H7 (cell line): ENCODE results near the gene SORCS2. TPM values are rescaled to one million over a fixed set of nuclear protein-coding genes. Genes with fewer than 3 reads are reported as not detected.

Experiments used
- DNase-seq: peaks from one replicate; pipeline ENCODE4 v3.0.0; 2012
- H3K27me3 ChIP-seq: 2 replicates; pipeline ENCODE4 v1.6.0; 2011; ENCODE audit warnings: mild to moderate bottlenecking, low read length; ENCODE audit not compliant: control insufficient read depth, insufficient read depth
- H3K36me3 ChIP-seq: replicated peaks from 2 replicates; pipeline ENCODE4 v1.5.1; 2011; ENCODE audit warnings: low read length; ENCODE audit not compliant: control insufficient read depth, insufficient read depth
- H3K4me3 ChIP-seq: 2 replicates; pipeline ENCODE4 v1.5.1; 2011; ENCODE audit warnings: low read depth, mild to moderate bottlenecking, control low read depth, low read length, moderate library complexity; ENCODE audit not compliant: insufficient read depth
- total RNA-seq: library from RNA; depleted of rRNA; stranded (reverse); fragments of >200 nt; shearing (Covaris generic); gene quantifications from 2 replicates; pipeline ENCODE4 v1.2.3, GENCODE V29; 2014

SORCS2 gene
- total RNA-seq, 1 experiment from 2014 or later: 2.0 TPM

DNA sequence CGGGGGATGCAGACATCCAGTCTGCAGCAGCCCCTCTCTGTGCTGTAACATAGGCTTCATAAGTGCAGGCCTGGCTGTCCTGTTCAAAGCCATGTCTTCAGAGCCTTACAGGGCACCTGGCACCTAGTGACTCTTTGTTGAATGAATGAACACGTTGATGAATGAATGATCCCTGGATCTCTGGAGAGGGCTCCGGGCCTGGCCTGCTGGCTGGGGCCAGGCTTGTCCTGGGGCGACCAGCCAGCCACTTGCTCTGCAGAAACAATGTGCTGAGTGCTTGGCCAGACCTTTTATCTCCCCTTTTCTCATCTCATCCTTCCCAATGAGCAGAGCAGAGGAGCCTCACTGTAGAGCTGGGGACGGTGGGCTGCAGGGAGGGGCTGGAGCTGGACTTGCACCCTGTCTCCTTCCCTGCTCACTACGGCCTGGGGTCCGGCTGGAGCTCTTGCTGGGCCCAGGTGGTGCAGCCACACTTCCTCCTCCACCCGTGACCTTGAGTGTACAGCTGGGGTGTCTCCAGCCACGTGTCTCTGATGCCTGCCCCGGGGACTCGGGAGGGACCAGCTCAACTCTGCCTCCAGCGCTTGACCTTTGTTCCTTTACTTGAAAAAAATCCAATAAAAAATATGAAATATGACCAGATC, 164.5 kb downstream of the SORCS2 start:
- Histone ChIP-seq H3K36me3 (no peaks in the 10 kb centered on the region), H3K27me3 (no peaks in the 10 kb centered on the region), H3K4me3 (no peak overlapping the region)
- no peak for DNase-seq

- no peak overlapping the region for H3K4me3 ChIP-seq
- H3K27me3 ChIP-seq: no peaks in the 10 kb centered on the region
- H3K36me3 ChIP-seq: no peaks in the 10 kb centered on the region
- no peak for DNase-seq
Observed at GRCh38 chr4:7357323-7357722, 165.0 kb downstream of the SORCS2 start.

- Histone ChIP-seq H3K27me3 (no peaks in the 10 kb centered on the region), H3K4me3 (no peak overlapping the region), H3K36me3 (no peaks in the 10 kb centered on the region)
- DNase-seq: no peak
Observed at GRCh38 chr4:7358100-7358735, 165.9 kb downstream of the SORCS2 start.

- Histone ChIP-seq H3K36me3 (no peaks in the 10 kb centered on the region), H3K4me3 (no peak overlapping the region), H3K27me3 (no peaks in the 10 kb centered on the region)
- DNase-seq: no peak
Observed at GRCh38 chr4:7359400-7360062, 167.2 kb downstream of the SORCS2 start.

GRCh38 chr4:7360806-7361205, 168.5 kb downstream of the SORCS2 start:
- Histone ChIP-seq H3K36me3 (no peaks in the 10 kb centered on the region), H3K27me3 (no peaks in the 10 kb centered on the region), H3K4me3 (no peak overlapping the region)
- DNase-seq: no peak

DNA sequence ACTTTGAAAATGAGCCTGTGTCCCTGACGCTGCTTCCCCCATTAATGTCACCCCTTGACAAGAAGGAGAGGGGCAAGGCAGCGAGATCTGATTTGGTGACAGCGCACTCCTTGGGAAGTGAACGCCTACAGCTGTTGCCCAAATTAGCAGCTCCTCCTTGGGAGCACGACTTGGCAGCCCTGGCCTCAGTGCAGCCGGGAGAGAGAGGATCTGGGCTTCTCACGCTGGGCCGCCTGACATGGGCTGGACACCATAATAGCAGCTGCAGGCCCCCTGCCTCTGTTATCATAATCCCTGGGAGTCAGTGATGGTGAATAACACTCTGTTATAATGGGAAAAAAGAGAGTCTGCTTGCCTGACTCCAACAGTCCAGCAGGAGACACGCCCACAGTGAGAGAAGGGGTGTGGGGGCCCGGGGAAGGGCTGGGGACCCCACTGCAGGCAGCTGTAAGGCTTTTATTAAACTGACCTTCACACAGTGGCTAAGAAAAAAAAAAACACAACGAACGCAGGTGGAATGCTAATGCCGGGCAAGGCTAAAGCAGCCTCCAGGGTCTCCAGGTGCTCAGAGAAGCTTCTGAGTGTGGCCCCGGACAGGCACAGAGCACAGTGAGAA, 169.1 kb downstream of the SORCS2 start:
- no peak for DNase-seq
- no peaks in the 10 kb centered on the region for H3K27me3 ChIP-seq
- no peaks in the 10 kb centered on the region for H3K36me3 ChIP-seq
- H3K4me3 ChIP-seq: no peak overlapping the region

GRCh38 chr4:7362341-7362740, 170.0 kb downstream of the SORCS2 start:
- Histone ChIP-seq H3K4me3 (no peak overlapping the region), H3K36me3 (no peaks in the 10 kb centered on the region), H3K27me3 (no peaks in the 10 kb centered on the region)
- no peak for DNase-seq

- H3K36me3 ChIP-seq: no peaks in the 10 kb centered on the region
- DNase-seq: no peak
- no peaks in the 10 kb centered on the region for H3K27me3 ChIP-seq
- no peak overlapping the region for H3K4me3 ChIP-seq
Observed at GRCh38 chr4:7362862-7363430, 170.6 kb downstream of the SORCS2 start.

- H3K36me3 ChIP-seq: no peaks in the 10 kb centered on the region
- DNase-seq: no peak
- no peak overlapping the region for H3K4me3 ChIP-seq
- H3K27me3 ChIP-seq: no peaks in the 10 kb centered on the region
Observed at GRCh38 chr4:7364979-7365378, 172.6 kb downstream of the SORCS2 start.

- Histone ChIP-seq H3K27me3 (no peaks in the 10 kb centered on the region), H3K36me3 (no peaks in the 10 kb centered on the region), H3K4me3 (no peak overlapping the region)
- no peak for DNase-seq
Observed at GRCh38 chr4:7365462-7366179, 173.3 kb downstream of the SORCS2 start.

DNA sequence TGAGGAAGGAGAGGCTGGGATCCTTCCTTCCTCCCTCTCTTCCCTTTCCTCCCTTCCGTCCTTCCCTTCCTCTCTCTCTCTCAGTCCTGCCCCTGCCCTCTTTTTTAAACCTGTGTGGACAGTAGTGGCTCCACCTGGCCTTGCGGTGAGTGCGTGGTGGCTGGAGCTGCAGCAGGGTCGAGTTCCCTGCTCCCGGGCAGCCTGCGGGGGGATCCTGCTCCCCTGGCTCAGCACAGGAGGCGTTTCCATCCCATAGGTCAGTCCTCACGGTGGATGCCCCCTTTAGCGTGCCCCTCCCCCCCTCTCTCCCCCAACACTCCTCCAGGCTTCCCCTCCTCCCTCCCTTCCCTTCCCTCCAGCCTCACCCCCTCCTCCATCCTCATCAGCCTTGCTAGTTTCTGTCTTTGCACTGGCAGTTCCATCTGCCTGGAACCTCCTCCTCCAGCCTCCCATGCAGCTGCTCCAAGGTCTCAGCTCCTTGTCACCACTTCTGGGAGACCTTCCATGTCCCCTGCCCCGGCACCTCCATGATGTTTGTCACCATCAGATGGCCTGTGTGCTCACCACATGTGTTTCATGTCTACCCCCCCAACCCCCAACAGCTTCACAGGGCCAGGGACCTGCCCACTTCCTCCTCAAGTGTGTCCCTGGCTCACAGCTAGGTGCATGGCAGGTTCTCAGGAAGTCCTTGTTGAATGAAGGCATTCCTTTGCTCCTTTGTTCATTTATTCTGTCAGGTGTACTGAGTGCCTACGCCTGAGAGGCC, 174.0 kb downstream of the SORCS2 start:
- H3K36me3 ChIP-seq: no peaks in the 10 kb centered on the region
- H3K4me3 ChIP-seq: no peak overlapping the region
- DNase-seq: peak; percentile 70
- H3K27me3 ChIP-seq: no peaks in the 10 kb centered on the region

DNA sequence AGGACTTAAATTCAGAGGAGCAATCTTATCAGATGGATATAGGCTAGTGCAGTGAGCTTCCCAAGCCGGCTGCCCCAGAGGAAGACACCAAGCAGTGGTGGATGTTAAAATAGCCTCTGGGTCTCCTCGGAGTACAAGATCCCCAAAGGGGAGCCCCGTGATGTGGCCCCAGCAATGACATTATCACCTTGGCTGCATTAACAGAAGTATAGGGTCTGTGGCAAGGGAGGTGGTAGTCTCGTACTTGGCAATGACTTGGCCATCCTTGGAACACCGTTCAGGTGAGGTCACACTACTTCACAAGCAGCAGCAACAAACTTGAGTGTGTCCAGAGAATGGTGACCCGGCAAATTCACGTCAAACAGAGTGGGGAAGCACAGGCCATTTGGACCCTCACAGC, 174.6 kb downstream of the SORCS2 start:
- no peaks in the 10 kb centered on the region for H3K27me3 ChIP-seq
- H3K4me3 ChIP-seq: no peak overlapping the region
- DNase-seq: no peak
- no peaks in the 10 kb centered on the region for H3K36me3 ChIP-seq

- no peaks in the 10 kb centered on the region for H3K27me3 ChIP-seq
- H3K36me3 ChIP-seq: no peaks in the 10 kb centered on the region
- no peak for DNase-seq
- H3K4me3 ChIP-seq: no peak overlapping the region
Observed at GRCh38 chr4:7367406-7367805, 175.1 kb downstream of the SORCS2 start.

GRCh38 chr4:7367864-7368277, 175.5 kb downstream of the SORCS2 start:
- H3K4me3 ChIP-seq: no peak overlapping the region
- H3K36me3 ChIP-seq: no peaks in the 10 kb centered on the region
- no peak for DNase-seq
- H3K27me3 ChIP-seq: no peaks in the 10 kb centered on the region
